ENCODE measurements around the gene NME7. TPM values are rescaled to one million over a fixed set of nuclear protein-coding genes. Genes with fewer than 3 reads are reported as not detected.
"Not testable (repeated sequence)": the region's sequence is repeated elsewhere in the genome, so short reads cannot be mapped to it uniquely, and the experiment has no call there.

The NME7 gene
- total RNA-seq, 1 experiment from 2014 or later: 25.2 TPM

GRCh38 chr1:169193191-169193850 lies 174.3 kb downstream of the NME7 start:
- intact Hi-C loops (cut with micrococcal nuclease; ENCODE audit: unreplicated experiment): no loop called here

GRCh38 chr1:169186106-169186505 lies 181.5 kb downstream of the NME7 start:
- Mint-ChIP-seq H3K36me3 (ENCODE audit: insufficient read depth, unreplicated experiment) (no peaks in the 10 kb centered on the region), H3K27me3 (ENCODE audit: unreplicated experiment) (no peaks in the 10 kb centered on the region), H3K4me1 (ENCODE audit: low read depth, unreplicated experiment) (no peaks in the 10 kb centered on the region), H3K4me3 (ENCODE audit: low read depth, unreplicated experiment) (no peak overlapping the region), H3K9me3 (ENCODE audit: low read depth, unreplicated experiment) (no peaks in the 10 kb centered on the region), H3K27ac (ENCODE audit: unreplicated experiment) (no peak overlapping the region)
- CTCF ChIA-PET: no interaction called here
- DNase-seq: no peak
- no TSS peak for BruUV-seq (replicated peaks)
- intact Hi-C loops (cut with micrococcal nuclease; ENCODE audit: unreplicated experiment): no loop called here
- no peak for TF ChIP-seq CTCF (IDR thresholded peaks at IDR 0.05; ENCODE audit: unreplicated experiment)

More at GRCh38 chr1:169193191-169193850, 174.3 kb downstream of the NME7 start:
- no peaks in the 10 kb centered on the region for H3K36me3 Mint-ChIP-seq (ENCODE audit: insufficient read depth, unreplicated experiment)
- DNase-seq: no peak
- no TSS peak for BruUV-seq (replicated peaks)
- no peak overlapping the region for H3K27ac Mint-ChIP-seq (ENCODE audit: unreplicated experiment)
- H3K9me3 Mint-ChIP-seq (ENCODE audit: low read depth, unreplicated experiment): no peaks in the 10 kb centered on the region
- H3K4me3 Mint-ChIP-seq (ENCODE audit: low read depth, unreplicated experiment): no peak overlapping the region
- no peaks in the 10 kb centered on the region for H3K4me1 Mint-ChIP-seq (ENCODE audit: low read depth, unreplicated experiment)
- no peaks in the 10 kb centered on the region for H3K27me3 Mint-ChIP-seq (ENCODE audit: unreplicated experiment)
- TF ChIP-seq CTCF (IDR thresholded peaks at IDR 0.05; ENCODE audit: unreplicated experiment): no peak
- CTCF ChIA-PET: no interaction called here

- intact Hi-C loops (cut with micrococcal nuclease; ENCODE audit: unreplicated experiment): no loop called here
- no peak overlapping the region for H3K4me3 Mint-ChIP-seq (ENCODE audit: low read depth, unreplicated experiment)
- CTCF ChIA-PET: no interaction called here
- no peak for TF ChIP-seq CTCF (IDR thresholded peaks at IDR 0.05; ENCODE audit: unreplicated experiment)
- no peaks in the 10 kb centered on the region for H3K27me3 Mint-ChIP-seq (ENCODE audit: unreplicated experiment)
- DNase-seq: no peak
- no peak overlapping the region for H3K27ac Mint-ChIP-seq (ENCODE audit: unreplicated experiment)
- no peaks in the 10 kb centered on the region for H3K9me3 Mint-ChIP-seq (ENCODE audit: low read depth, unreplicated experiment)
- no peaks in the 10 kb centered on the region for H3K36me3 Mint-ChIP-seq (ENCODE audit: insufficient read depth, unreplicated experiment)
- H3K4me1 Mint-ChIP-seq (ENCODE audit: low read depth, unreplicated experiment): no peaks in the 10 kb centered on the region
- BruUV-seq (replicated peaks): no TSS peak
Measured at GRCh38 chr1:169184812-169185211, 182.8 kb downstream of the NME7 start.

GRCh38 chr1:169180174-169180573 lies 187.4 kb downstream of the NME7 start:
- intact Hi-C loops (cut with micrococcal nuclease; ENCODE audit: unreplicated experiment): no loop called here
- no peak overlapping the region for H3K4me3 Mint-ChIP-seq (ENCODE audit: low read depth, unreplicated experiment)
- no peaks in the 10 kb centered on the region for H3K27me3 Mint-ChIP-seq (ENCODE audit: unreplicated experiment)
- no peaks in the 10 kb centered on the region for H3K9me3 Mint-ChIP-seq (ENCODE audit: low read depth, unreplicated experiment)
- no peaks in the 10 kb centered on the region for H3K4me1 Mint-ChIP-seq (ENCODE audit: low read depth, unreplicated experiment)
- BruUV-seq (replicated peaks): no TSS peak
- CTCF ChIA-PET: no interaction called here
- no peak for DNase-seq
- no peak for TF ChIP-seq CTCF (IDR thresholded peaks at IDR 0.05; ENCODE audit: unreplicated experiment)
- H3K27ac Mint-ChIP-seq (ENCODE audit: unreplicated experiment): no peak overlapping the region
- H3K36me3 Mint-ChIP-seq (ENCODE audit: insufficient read depth, unreplicated experiment): no peaks in the 10 kb centered on the region

GRCh38 chr1:169179431-169179830 lies 188.2 kb downstream of the NME7 start:
- H3K4me3 Mint-ChIP-seq (ENCODE audit: low read depth, unreplicated experiment); DNase-seq; intact Hi-C loops (cut with micrococcal nuclease; ENCODE audit: unreplicated experiment); H3K27ac Mint-ChIP-seq (ENCODE audit: unreplicated experiment); H3K4me1 Mint-ChIP-seq (ENCODE audit: low read depth, unreplicated experiment); BruUV-seq (replicated peaks); H3K27me3 Mint-ChIP-seq (ENCODE audit: unreplicated experiment); H3K9me3 Mint-ChIP-seq (ENCODE audit: low read depth, unreplicated experiment); H3K36me3 Mint-ChIP-seq (ENCODE audit: insufficient read depth, unreplicated experiment): not testable (repeated sequence)
- CTCF ChIA-PET: interaction anchor here (1.1 kb wide), 1 partner anchor 12 kb away, joined by 3 read pairs; no protein-coding TSS in a partner anchor
